Placental pericyte (primary cell): ENCODE data around the gene MIGA1. TPM values are rescaled to one million over a fixed set of nuclear protein-coding genes. Genes with fewer than 3 reads are reported as not detected.

Experiments
- total RNA-seq: library from RNA; depleted of rRNA; stranded (reverse); fragments of >200 nt; gene quantifications from 2 replicates; pipeline ENCODE4 v1.2.3, GENCODE V29; 2012

The MIGA1 gene, protein sequence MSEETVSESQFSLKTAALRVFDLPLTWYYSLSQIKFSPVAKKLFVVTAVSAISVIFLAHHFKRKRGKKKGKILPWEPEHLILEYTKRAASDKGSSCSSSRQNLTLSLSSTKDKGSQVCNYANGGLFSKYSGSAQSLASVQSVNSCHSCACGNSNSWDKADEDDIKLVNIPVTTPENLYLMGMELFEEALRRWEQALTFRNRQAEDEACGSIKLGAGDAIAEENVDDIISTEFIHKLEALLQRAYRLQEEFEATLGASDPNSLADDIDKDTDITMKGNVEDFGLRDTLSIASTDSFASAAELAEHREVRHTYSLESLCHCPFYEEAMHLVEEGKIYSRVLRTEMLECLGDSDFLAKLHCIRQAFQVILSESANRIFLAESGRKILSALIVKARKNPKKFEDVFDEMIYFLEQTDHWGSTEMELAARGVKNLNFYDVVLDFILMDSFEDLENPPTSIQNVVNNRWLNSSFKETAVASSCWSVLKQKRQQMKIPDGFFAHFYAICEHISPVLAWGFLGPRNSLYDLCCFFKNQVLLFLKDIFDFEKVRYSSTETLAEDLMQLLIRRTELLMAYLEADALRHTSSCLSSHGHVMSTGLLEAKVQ
- 13.8 and 20.5 TPM in 2 replicates for total RNA-seq

DNA sequence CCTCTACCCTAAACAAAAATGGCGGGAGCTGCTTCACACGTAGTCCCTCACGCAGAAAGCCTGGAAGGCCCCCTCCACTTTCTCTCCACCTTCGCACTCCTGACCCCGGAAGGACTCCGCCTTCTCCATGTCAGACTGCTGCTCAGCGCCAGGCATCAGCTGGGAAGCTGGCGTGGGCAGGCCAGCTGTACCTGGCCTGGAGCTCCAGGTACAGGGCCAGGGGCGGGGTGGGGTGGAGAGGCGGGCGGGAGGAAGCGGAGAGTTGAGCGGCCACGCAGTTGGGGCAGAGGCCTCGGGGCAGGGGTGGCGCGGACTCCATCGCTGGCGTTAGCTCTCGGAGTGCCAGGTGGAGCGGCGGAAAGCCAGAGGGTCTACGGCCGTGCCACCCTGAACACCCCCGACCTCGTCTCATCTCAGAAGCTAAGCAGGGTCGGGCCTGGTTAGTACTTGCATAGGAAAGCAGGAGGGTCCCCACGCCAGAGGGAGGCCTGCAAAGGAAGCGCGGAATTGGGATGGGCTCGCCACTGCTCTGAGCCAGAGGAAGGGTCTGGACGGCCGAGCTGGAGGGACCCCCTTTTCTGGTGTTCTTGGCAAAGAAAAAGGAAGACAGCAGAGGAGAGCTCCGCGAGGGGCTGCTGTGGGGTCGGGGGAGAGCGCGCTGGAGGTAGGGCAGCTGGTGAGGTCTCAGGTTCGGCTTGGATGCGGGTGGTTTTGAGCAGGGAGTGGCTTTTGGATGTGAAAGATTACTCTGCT lies at the start of gene MIGA1:
TSS of gene MIGA1 (plus strand) at position 121 of the 753 bp plus-strand sequence. CDS start 3,604 bp downstream, outside the sequence.

DNA sequence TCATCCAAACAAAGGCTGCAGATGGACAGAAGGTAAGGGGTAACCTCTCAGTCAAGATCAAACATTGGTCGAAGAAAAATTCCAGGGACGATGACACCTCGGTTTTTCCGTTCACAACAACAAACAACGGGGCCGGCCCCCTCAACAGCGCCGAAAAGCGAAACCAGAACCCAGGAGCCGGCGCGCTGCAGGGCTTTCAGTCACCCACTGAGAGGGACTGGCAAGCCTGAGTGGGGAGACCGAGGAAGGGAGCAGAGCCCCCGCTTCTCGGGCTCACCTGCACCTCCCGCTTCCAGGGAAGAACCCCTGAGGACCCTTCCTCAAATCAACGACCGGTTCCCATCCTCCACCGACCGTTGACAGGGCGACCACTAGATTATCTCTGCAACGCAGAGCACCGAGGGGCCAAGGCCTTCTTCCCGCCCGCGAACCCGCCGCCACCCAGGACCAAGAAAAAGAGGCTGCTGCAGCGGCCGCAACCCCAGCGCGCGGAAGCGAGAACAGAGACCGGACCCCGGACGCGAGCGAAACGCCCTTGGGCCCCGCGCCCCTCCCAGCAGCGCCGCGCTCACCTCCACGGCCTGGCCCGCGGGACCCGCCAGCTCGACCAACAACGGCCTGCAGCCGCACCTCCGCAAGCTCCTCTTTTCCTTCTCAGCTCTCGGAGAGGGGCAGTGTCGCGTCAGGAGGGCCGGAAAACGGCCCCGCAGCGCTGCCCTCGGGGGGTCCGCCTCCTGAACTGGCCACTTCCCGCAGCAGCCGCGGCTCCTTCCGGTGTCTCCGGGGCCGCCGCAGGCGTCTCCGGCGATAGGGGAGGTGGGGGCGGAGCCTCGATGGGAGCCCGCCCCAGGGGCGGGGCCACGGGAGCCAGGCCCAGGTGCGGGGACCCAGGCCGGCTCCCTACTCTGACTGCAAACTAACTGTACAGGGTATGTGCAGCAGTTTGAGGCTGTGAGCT lies 20.1 kb upstream of the MIGA1 start, which contains the start of gene USP33:
TSS of gene USP33 (minus strand) at position 782 of the 958 bp plus-strand sequence. CDS start 18,155 bp downstream, outside the sequence.

DNA sequence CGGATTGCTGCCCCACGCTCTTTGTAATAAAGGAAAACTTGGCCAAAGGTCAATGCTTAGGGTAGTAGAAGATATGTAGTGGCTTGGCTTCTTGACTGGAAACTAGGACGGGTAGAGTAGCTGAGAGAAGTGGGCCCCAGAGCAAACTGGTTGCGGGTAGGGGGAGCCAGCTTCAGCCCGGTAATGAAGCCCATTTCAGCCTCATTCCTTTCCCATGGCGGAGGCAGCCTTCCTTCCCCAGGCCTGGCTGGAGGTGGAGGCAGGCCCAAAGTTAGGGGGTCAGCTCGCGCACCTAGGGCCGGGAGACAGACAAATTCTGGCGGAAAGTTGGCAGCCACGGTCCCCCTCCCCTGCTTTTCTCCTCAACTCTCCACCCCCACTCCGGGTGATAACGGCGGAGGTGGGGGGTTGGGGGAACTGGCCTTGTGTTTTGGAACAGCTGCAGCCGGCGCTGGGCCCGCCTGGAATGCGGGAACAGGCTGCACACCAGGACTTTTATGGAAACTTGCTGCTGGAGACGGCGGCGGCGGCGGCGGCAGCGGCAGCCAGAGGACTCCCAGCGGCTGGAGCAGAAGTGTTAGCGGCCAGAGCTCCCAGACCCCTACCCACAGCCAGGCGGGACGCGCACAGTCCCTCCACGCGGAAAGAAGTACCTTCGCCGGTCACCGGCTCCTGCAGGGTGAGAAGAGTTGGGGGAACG lies 108.8 kb downstream of the MIGA1 start, which contains the start of gene NEXN:
TSS of gene NEXN (plus strand) at position 544 of the 700 bp plus-strand sequence. CDS start 27,483 bp downstream, outside the sequence.

Other genes starting within 250 kb of the MIGA1 start
- 50.3 and 91.3 TPM in 2 replicates for gene ZZZ3, start 97.0 kb upstream of the MIGA1 start, total RNA-seq
- gene USP33, start 19.8 kb upstream of the MIGA1 start, total RNA-seq = 55.4 and 80.0 TPM in 2 replicates
- 5.7 and 10.2 TPM in 2 replicates for gene NEXN, start 109.0 kb downstream of the MIGA1 start, total RNA-seq
- 65.7 and 143 TPM in 2 replicates for gene FUBP1, start 199.4 kb downstream of the MIGA1 start, total RNA-seq
- gene DNAJB4, start 225.3 kb downstream of the MIGA1 start, total RNA-seq = 19.5 and 38.4 TPM in 2 replicates